Activated B cell treated with CpG ODN at 0.5 μM for 24 hours (primary cell): Measurements from ENCODE around the gene SAMD8. TPM values are rescaled to one million over a fixed set of nuclear protein-coding genes. Genes with fewer than 3 reads are reported as not detected.

Source experiments
- ATAC-seq: fragments of 200-7000 bp; cut with Tn5 transposase; one replicate; pipeline ENCODE4 v1.10.0; 2021; ENCODE audit warnings: low read depth, mild to moderate bottlenecking, moderate library complexity
- CTCF ChIA-PET: fragments of 350-600 bp; sonication (Branson Sonifier 250); formaldehyde crosslinking; loops from one replicate; lab custom pipeline; 2021; ENCODE audit warnings: antibody characterized with exemption; lab: Charles Lee
- POLR2A ChIA-PET: fragments of 350-600 bp; sonication (Branson Sonifier 250); formaldehyde crosslinking; loops from one replicate; lab custom pipeline; 2021; ENCODE audit warnings: antibody characterized with exemption; lab: Charles Lee
- DNase-seq: peaks from one replicate; pipeline ENCODE4 v3.0.0; 2022
- H3K27ac Mint-ChIP-seq: one replicate; pipeline ENCODE4 v1.8.0; 2020; ENCODE audit warnings: mixed read lengths
- H3K27me3 Mint-ChIP-seq: one replicate; pipeline ENCODE4 v1.8.0; 2021; ENCODE audit warnings: mixed read lengths
- H3K36me3 Mint-ChIP-seq: one replicate; pipeline ENCODE4 v1.8.0; 2021; ENCODE audit warnings: low read depth, mixed read lengths
- H3K4me1 Mint-ChIP-seq: one replicate; pipeline ENCODE4 v1.8.0; 2021; ENCODE audit warnings: mixed read lengths
- H3K4me3 Mint-ChIP-seq: one replicate; pipeline ENCODE4 v1.8.0; 2020; ENCODE audit warnings: mild to moderate bottlenecking, mixed read lengths
- H3K9me3 Mint-ChIP-seq: one replicate; pipeline ENCODE4 v1.8.0; 2020; ENCODE audit warnings: mixed read lengths
- intact Hi-C: fragments of 100-400 bp; cut with micrococcal nuclease; formaldehyde crosslinking; loops from one replicate; pipeline ENCODE4 v1.15.1; 2024
- total RNA-seq: library from RNA; stranded (reverse); gene quantifications from 2 replicates; pipeline ENCODE4 v1.2.3, GENCODE V29; 2022
- TF ChIP-seq, protein P1 (sequence below): fragments of 200-600 bp; IDR thresholded peaks from one replicate; pipeline ENCODE4 v1.8.0; 2022; ENCODE audit warnings: antibody characterized with exemption, mild to moderate bottlenecking

The SAMD8 gene
- total RNA-seq, 1 donor from 2014 or later, result 29.1 TPM

DNA sequence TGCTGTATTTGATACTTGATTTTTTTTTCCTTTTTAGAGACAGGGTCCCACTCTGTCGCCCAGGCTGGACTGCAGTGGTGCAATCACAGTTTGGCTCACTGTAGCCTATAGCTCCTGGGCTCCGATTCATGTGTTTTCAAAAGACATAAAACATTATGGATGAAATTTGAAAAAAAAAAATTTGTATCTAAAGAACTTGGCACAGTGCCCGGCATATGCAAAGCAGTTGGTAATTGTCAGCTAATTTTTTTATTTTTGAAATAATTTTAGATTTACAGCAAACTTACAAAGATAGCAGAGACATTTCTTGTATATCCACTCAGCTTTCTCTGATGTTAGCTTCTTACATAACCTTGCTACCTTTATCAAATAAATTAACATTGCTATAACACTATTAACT, 20.3 kb upstream of the SAMD8 start:
- Mint-ChIP-seq H3K4me3 (no peak overlapping the region), H3K9me3 (no peaks in the 10 kb centered on the region), H3K27me3 (peaks cover 2% of the 10 kb centered on the region), H3K4me1 (peaks cover 2% of the 10 kb centered on the region), H3K36me3 (no peaks in the 10 kb centered on the region), H3K27ac (no peak overlapping the region)
- DNase-seq (no peak), ATAC-seq (no peak)
- POLR2A ChIA-PET, result no interaction called here
- TF ChIP-seq, protein P1, sequence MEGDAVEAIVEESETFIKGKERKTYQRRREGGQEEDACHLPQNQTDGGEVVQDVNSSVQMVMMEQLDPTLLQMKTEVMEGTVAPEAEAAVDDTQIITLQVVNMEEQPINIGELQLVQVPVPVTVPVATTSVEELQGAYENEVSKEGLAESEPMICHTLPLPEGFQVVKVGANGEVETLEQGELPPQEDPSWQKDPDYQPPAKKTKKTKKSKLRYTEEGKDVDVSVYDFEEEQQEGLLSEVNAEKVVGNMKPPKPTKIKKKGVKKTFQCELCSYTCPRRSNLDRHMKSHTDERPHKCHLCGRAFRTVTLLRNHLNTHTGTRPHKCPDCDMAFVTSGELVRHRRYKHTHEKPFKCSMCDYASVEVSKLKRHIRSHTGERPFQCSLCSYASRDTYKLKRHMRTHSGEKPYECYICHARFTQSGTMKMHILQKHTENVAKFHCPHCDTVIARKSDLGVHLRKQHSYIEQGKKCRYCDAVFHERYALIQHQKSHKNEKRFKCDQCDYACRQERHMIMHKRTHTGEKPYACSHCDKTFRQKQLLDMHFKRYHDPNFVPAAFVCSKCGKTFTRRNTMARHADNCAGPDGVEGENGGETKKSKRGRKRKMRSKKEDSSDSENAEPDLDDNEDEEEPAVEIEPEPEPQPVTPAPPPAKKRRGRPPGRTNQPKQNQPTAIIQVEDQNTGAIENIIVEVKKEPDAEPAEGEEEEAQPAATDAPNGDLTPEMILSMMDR, result no peak
- intact Hi-C loops, result no loop called here
- CTCF ChIA-PET, result interaction anchor here (1.9 kb wide), 1 partner anchor 847 kb away, joined by 5 read pairs; no protein-coding TSS in a partner anchor

- DNase-seq (no peak), ATAC-seq (no peak)
- intact Hi-C loops, result no loop called here
- ChIA-PET CTCF (interaction anchor here (1.9 kb wide), 1 partner anchor 12 kb away, joined by 5 read pairs; no protein-coding TSS in a partner anchor), POLR2A (no interaction called here)
- H3K27ac Mint-ChIP-seq, result no peak overlapping the region
- H3K36me3 Mint-ChIP-seq, result no peaks in the 10 kb centered on the region
- peaks cover 2% of the 10 kb centered on the region for H3K27me3 Mint-ChIP-seq
- H3K4me1 Mint-ChIP-seq, result peaks cover 2% of the 10 kb centered on the region
- H3K9me3 Mint-ChIP-seq, result no peaks in the 10 kb centered on the region
- no peak overlapping the region for H3K4me3 Mint-ChIP-seq
- TF ChIP-seq, protein P1, result no peak
Measured at GRCh38 chr10:75094465-75094864, 17.0 kb upstream of the SAMD8 start.

DNA sequence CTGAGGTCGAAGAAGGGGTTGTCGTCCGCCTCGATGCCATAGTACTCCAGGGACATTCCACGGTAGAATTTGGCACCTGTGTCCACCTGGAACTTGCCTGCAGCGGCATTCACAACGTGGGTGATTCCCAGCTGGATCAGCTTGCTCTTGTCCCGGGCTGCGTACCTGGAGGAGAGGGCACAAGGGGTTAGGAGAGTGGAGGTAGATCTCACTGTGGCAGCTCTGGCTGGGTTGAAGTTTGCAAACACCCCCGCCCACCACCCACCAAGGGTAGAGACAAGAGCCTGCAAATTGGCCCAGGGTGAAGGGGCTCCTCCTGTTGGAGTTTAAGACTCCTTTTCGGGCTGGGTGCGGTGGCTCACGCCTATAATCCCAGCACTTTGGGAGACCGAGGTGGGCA, 15.8 kb upstream of the SAMD8 start:
- Mint-ChIP-seq H3K27me3 (peaks cover 2% of the 10 kb centered on the region), H3K4me1 (peaks cover 1% of the 10 kb centered on the region), H3K27ac (no peak overlapping the region), H3K9me3 (no peaks in the 10 kb centered on the region), H3K36me3 (no peaks in the 10 kb centered on the region), H3K4me3 (no peak overlapping the region)
- ATAC-seq (no peak), DNase-seq (no peak)
- POLR2A ChIA-PET, result interaction anchor here (0.7 kb wide), 1 partner anchor 837 kb away, joined by 9 read pairs; no protein-coding TSS in a partner anchor
- intact Hi-C loops, result no loop called here
- CTCF ChIA-PET, result interaction anchor here (1.9 kb wide), 1 partner anchor 11 kb away, joined by 5 read pairs; no protein-coding TSS in a partner anchor
- TF ChIP-seq, protein P1, result no peak

- no peaks in the 10 kb centered on the region for H3K9me3 Mint-ChIP-seq
- TF ChIP-seq, protein P1, result no peak
- peaks cover 1% of the 10 kb centered on the region for H3K4me1 Mint-ChIP-seq
- ChIA-PET POLR2A (no interaction called here), CTCF (no interaction called here)
- H3K4me3 Mint-ChIP-seq, result no peak overlapping the region
- no peaks in the 10 kb centered on the region for H3K36me3 Mint-ChIP-seq
- H3K27me3 Mint-ChIP-seq, result peaks cover 2% of the 10 kb centered on the region
- H3K27ac Mint-ChIP-seq, result no peak overlapping the region
- ATAC-seq (no peak), DNase-seq (no peak)
- intact Hi-C loops, result no loop called here
Measured at GRCh38 chr10:75096749-75097148, 14.7 kb upstream of the SAMD8 start.

- peaks cover 1% of the 10 kb centered on the region for H3K4me1 Mint-ChIP-seq
- no peaks in the 10 kb centered on the region for H3K36me3 Mint-ChIP-seq
- TF ChIP-seq, protein P1, result no peak
- no peak overlapping the region for H3K27ac Mint-ChIP-seq
- no peaks in the 10 kb centered on the region for H3K9me3 Mint-ChIP-seq
- CTCF ChIA-PET, result interaction anchor here (0.7 to 1.6 kb wide), 7 partner anchors 13 to 854 kb away, joined by 3 to 9 read pairs (median 4); partner anchors contain the start of gene SAMD8
- ATAC-seq (no peak), DNase-seq (no peak)
- no peak overlapping the region for H3K4me3 Mint-ChIP-seq
- peaks cover 2% of the 10 kb centered on the region for H3K27me3 Mint-ChIP-seq
- POLR2A ChIA-PET, result no interaction called here
- intact Hi-C loops, result no loop called here
Measured at GRCh38 chr10:75097666-75098285, 13.7 kb upstream of the SAMD8 start.
